Testis (tissue), 3 donors: ENCODE data around the gene CORO2B. TPM values are rescaled to one million over a fixed set of nuclear protein-coding genes. Genes with fewer than 3 reads are reported as not detected.

Source experiments
- DNase-seq: peaks from one replicate; pipeline ENCODE4 v3.0.0-alpha.2; 2019
- H3K27ac ChIP-seq, 2 donors: fragments of 200-600 bp; sonication (generic); one replicate each; pipeline ENCODE4 v1.5.1; 2019
- H3K27me3 ChIP-seq: fragments of 200-600 bp; sonication (generic); one replicate; pipeline ENCODE4 v1.5.1; 2019
- H3K36me3 ChIP-seq: fragments of 200-600 bp; sonication (generic); one replicate; pipeline ENCODE4 v1.5.1; 2017; ENCODE audit warnings: low read depth; ENCODE audit errors: missing control alignments
- H3K4me1 ChIP-seq: fragments of 200-600 bp; sonication (generic); one replicate; pipeline ENCODE4 v1.5.1; 2019
- H3K4me3 ChIP-seq, 2 donors: fragments of 200-600 bp; sonication (generic); one replicate each; pipeline ENCODE4 v1.5.1; 2017 to 2019
- H3K9me3 ChIP-seq: fragments of 200-600 bp; sonication (generic); one replicate; pipeline ENCODE4 v1.5.1; 2017
- CTCF ChIP-seq, 3 experiments: fragments of 450-650 bp in 2 of 3; fragments of 200-600 bp in 1 of 3; sonication (generic) in 1 of 3; IDR thresholded peaks; one replicate each; pipeline ENCODE4 v1.5.1; 2016 to 2019; ENCODE audit warnings: antibody characterized with exemption in 3 of 3, mild to moderate bottlenecking in 2 of 3, moderate library complexity in 1 of 3
- POLR2A ChIP-seq: fragments of 450-650 bp; IDR thresholded peaks from one replicate; pipeline ENCODE4 v1.6.1; 2017; ENCODE audit warnings: antibody characterized with exemption, mild to moderate bottlenecking, moderate library complexity
- WGBS, 2 donors: methylation state at CpG; one replicate each; pipeline ENCODE4 v1.1.5; 2018; 5-methylcytosine and 5-hydroxymethylcytosine counted together
- intact Hi-C: fragments of 100-400 bp; cut with DNase I; formaldehyde crosslinking; loops from one replicate; pipeline ENCODE4 v1.15.1; 2023; ENCODE audit warnings: low total_unique reads
- polyA plus RNA-seq: library from polyadenylated mRNA; stranded (reverse); fragments of 350-450 nt; fragmentation: Illumina TruSeq; extraction: RNeasy Lipid Tissue Mini Kit (QIAGEN cat#74804); gene quantifications from one replicate; pipeline ENCODE4 v1.2.3, GENCODE V29; 2014; ENCODE audit warnings: low read depth, low replicate concordance; ENCODE audit not compliant: insufficient read depth
- total RNA-seq, 2 donors: library from RNA; depleted of rRNA; stranded (reverse); fragments of >200 nt; gene quantifications; one replicate each; pipeline ENCODE4 v1.2.3, GENCODE V29; 2016

The CORO2B gene
- total and polyA plus RNA-seq, 3 donors from 2014 or later, result 1.4 to 4.3 (median 2.2) TPM

GRCh38 chr15:68767833-68768232 lies 189.0 kb downstream of the CORO2B start:
- no peaks in the 10 kb centered on the region for H3K27me3 ChIP-seq
- no peak for TF ChIP-seq POLR2A
- no peak for TF ChIP-seq CTCF (IDR thresholded peaks at IDR 0.05)
- 66 to 73% methylated on average over 4 of the region's 4 CpGs for whole genome bisulfite sequencing, 2 donors
- intact Hi-C loops, result no loop called here
- H3K27ac ChIP-seq, result no peak overlapping the region
- H3K4me3 ChIP-seq, result no peak overlapping the region
- no peaks in the 10 kb centered on the region for H3K4me1 ChIP-seq
- no peaks in the 10 kb centered on the region for H3K9me3 ChIP-seq
- no peaks in the 10 kb centered on the region for H3K36me3 ChIP-seq
- no peak for DNase-seq

GRCh38 chr15:68768321-68768720 lies 189.5 kb downstream of the CORO2B start:
- intact Hi-C loops, result no loop called here
- Histone ChIP-seq H3K4me3 (no peak overlapping the region), H3K36me3 (no peaks in the 10 kb centered on the region), H3K27ac (no peak overlapping the region), H3K9me3 (no peaks in the 10 kb centered on the region), H3K27me3 (no peaks in the 10 kb centered on the region), H3K4me1 (no peaks in the 10 kb centered on the region)
- TF ChIP-seq POLR2A, result no peak
- no peak for TF ChIP-seq CTCF (IDR thresholded peaks at IDR 0.05)
- WGBS, 2 donors, result 40 to 76% methylated on average over 1 to 2 of the region's 2 CpGs
- no peak for DNase-seq

GRCh38 chr15:68769702-68770101 lies 190.9 kb downstream of the CORO2B start:
- no peak for DNase-seq
- no peak overlapping the region for H3K4me3 ChIP-seq
- intact Hi-C loops, result no loop called here
- H3K36me3 ChIP-seq, result no peaks in the 10 kb centered on the region
- no peaks in the 10 kb centered on the region for H3K27me3 ChIP-seq
- H3K9me3 ChIP-seq, result no peaks in the 10 kb centered on the region
- WGBS, 2 donors, result 93 to 100% methylated on average over 2 of the region's 2 CpGs
- TF ChIP-seq POLR2A (no peak), CTCF (IDR thresholded peaks at IDR 0.05) (no peak)
- H3K27ac ChIP-seq, result no peak overlapping the region
- H3K4me1 ChIP-seq, result no peaks in the 10 kb centered on the region

- H3K9me3 ChIP-seq, result no peaks in the 10 kb centered on the region
- no peak overlapping the region for H3K4me3 ChIP-seq
- TF ChIP-seq POLR2A, result no peak
- H3K36me3 ChIP-seq, result no peaks in the 10 kb centered on the region
- intact Hi-C loops, result no loop called here
- peaks cover 3% of the 10 kb centered on the region for H3K4me1 ChIP-seq
- no peak overlapping the region for H3K27ac ChIP-seq
- H3K27me3 ChIP-seq, result no peaks in the 10 kb centered on the region
- DNase-seq, result no peak
Observed at GRCh38 chr15:68770216-68770615, 191.4 kb downstream of the CORO2B start.

GRCh38 chr15:68773036-68773435 lies 194.2 kb downstream of the CORO2B start:
- 79 to 81% methylated on average over 2 of the region's 2 CpGs for WGBS, 2 donors
- Histone ChIP-seq H3K4me1 (peaks cover 16% of the 10 kb centered on the region), H3K27me3 (no peaks in the 10 kb centered on the region), H3K27ac (no peak overlapping the region), H3K9me3 (no peaks in the 10 kb centered on the region), H3K4me3 (no peak overlapping the region), H3K36me3 (no peaks in the 10 kb centered on the region)
- intact Hi-C loops, result no loop called here
- no peak for TF ChIP-seq CTCF (IDR thresholded peaks at IDR 0.05)
- no peak for TF ChIP-seq POLR2A
- no peak for DNase-seq
